B cell (primary cell): Measurements from ENCODE around the gene KRTAP10-8. TPM values are rescaled to one million over a fixed set of nuclear protein-coding genes. Genes with fewer than 3 reads are reported as not detected.

Experiments
- ATAC-seq: fragments of 200-7000 bp; cut with Tn5 transposase; one replicate; pipeline ENCODE4 v1.10.0; 2021; ENCODE audit warnings: low read depth, mild to moderate bottlenecking, moderate number of reproducible peaks, moderate library complexity
- CTCF ChIA-PET: fragments of 350-600 bp; sonication (Branson Sonifier 250); formaldehyde crosslinking; loops from one replicate; lab custom pipeline; 2021; ENCODE audit warnings: antibody characterized with exemption, inconsistent platforms; lab: Charles Lee
- POLR2A ChIA-PET: fragments of 350-600 bp; sonication (Branson Sonifier 250); formaldehyde crosslinking; loops from one replicate; lab custom pipeline; 2021; ENCODE audit warnings: antibody characterized with exemption; lab: Charles Lee
- DNase-seq: peaks from one replicate; pipeline ENCODE4 v3.0.0; 2013
- H2AFZ ChIP-seq: 2 replicates; pipeline ENCODE4 v1.6.1; 2012; ENCODE audit warnings: mild to moderate bottlenecking, low read depth, low read length; ENCODE audit not compliant: insufficient read depth, poor library complexity, severe bottlenecking
- H3K27ac ChIP-seq, 2 donors: 1 replicate in 1 of 2; 2 replicates in 1 of 2; pipeline ENCODE4 v1.5.1; 2012 to 2013; ENCODE audit warnings: low read length in 2 of 2, mild to moderate bottlenecking in 2 of 2, moderate library complexity in 1 of 2
- H3K27me3 ChIP-seq, 4 experiments: fragments of 200-600 bp in 1 of 4; sonication (generic) in 1 of 4; replicated peaks in 1 of 4; 1 replicate in 2 of 4; 2 replicates in 2 of 4; pipeline versions ENCODE4 v1.6.1 to v1.7.0; 2013 to 2016; ENCODE audit warnings: low read length in 3 of 4, mild to moderate bottlenecking in 2 of 4, mixed read lengths in 1 of 4, moderate library complexity in 1 of 4; ENCODE audit not compliant: insufficient read depth in 4 of 4, control insufficient read depth in 3 of 4; ENCODE audit errors: control extremely low read depth in 1 of 4
- H3K36me3 ChIP-seq, 2 experiments: replicated peaks in 1 of 2; 1 replicate in 1 of 2; 2 replicates in 1 of 2; pipeline versions ENCODE4 v1.6.1 to v1.7.1; 2013; ENCODE audit warnings: low read length in 1 of 2; ENCODE audit not compliant: insufficient read depth in 2 of 2, control insufficient read depth in 1 of 2; ENCODE audit errors: control extremely low read depth in 1 of 2, extremely low read depth in 1 of 2
- H3K4me1 ChIP-seq, 2 donors: fragments of 200-600 bp in 1 of 2; sonication (generic) in 1 of 2; 1 replicate in 1 of 2; 2 replicates in 1 of 2; pipeline versions ENCODE4 v1.5.1 to v1.6.1; 2013 to 2017; ENCODE audit warnings: low read length in 2 of 2; ENCODE audit not compliant: control insufficient read depth in 2 of 2, insufficient read depth in 2 of 2
- H3K4me2 ChIP-seq: replicated peaks from 2 replicates; pipeline ENCODE3; 2012; ENCODE audit warnings: mild to moderate bottlenecking, low read depth, low read length; ENCODE audit not compliant: poor library complexity, severe bottlenecking
- H3K4me3 ChIP-seq, 5 experiments: fragments of 200-600 bp in 1 of 5; sonication (generic) in 1 of 5; 1 replicate in 3 of 5; 2 replicates in 2 of 5; pipeline versions ENCODE4 v1.5.1 to v1.7.0; 2011 to 2016; ENCODE audit warnings: low read length in 4 of 5, mild to moderate bottlenecking in 4 of 5, low read depth in 2 of 5, control low read depth in 1 of 5, moderate library complexity in 1 of 5; ENCODE audit not compliant: insufficient read depth in 1 of 5; ENCODE audit errors: control extremely low read depth in 1 of 5, extremely low read depth in 1 of 5
- H3K79me2 ChIP-seq: fragments of 200-600 bp; sonication (generic); one replicate; pipeline ENCODE4 v1.6.0; 2016; ENCODE audit warnings: low read length; ENCODE audit not compliant: control insufficient read depth, insufficient read depth
- H3K9ac ChIP-seq: fragments of 200-600 bp; sonication (generic); 2 replicates; pipeline ENCODE4 v1.6.1; 2017; ENCODE audit warnings: mild to moderate bottlenecking, low read length, moderate library complexity
- H3K9me3 ChIP-seq, 3 donors: one replicate each; pipeline versions ENCODE4 v1.6.1 to v1.7.1; 2013; ENCODE audit warnings: low read length in 2 of 3; ENCODE audit not compliant: control insufficient read depth in 2 of 3, insufficient read depth in 1 of 3; ENCODE audit errors: control extremely low read depth in 1 of 3
- H4K20me1 ChIP-seq: 2 replicates; pipeline ENCODE4 v1.6.0; 2012; ENCODE audit warnings: mild to moderate bottlenecking, low read length; ENCODE audit not compliant: insufficient read depth, control insufficient read depth, poor library complexity, severe bottlenecking
- H3K27ac Mint-ChIP-seq: one replicate; pipeline ENCODE4 v1.8.0; 2021; ENCODE audit warnings: mixed read lengths
- H3K27me3 Mint-ChIP-seq: one replicate; pipeline ENCODE4 v1.8.0; 2021; ENCODE audit warnings: mixed read lengths
- H3K4me1 Mint-ChIP-seq: one replicate; pipeline ENCODE4 v1.8.0; 2021; ENCODE audit warnings: mixed read lengths
- H3K4me3 Mint-ChIP-seq: one replicate; pipeline ENCODE4 v1.8.0; 2021; ENCODE audit warnings: mixed read lengths
- H3K9me3 Mint-ChIP-seq: one replicate; pipeline ENCODE4 v1.8.0; 2022; ENCODE audit warnings: mixed read lengths; ENCODE audit not compliant: insufficient read depth
- EZH2 ChIP-seq: IDR thresholded peaks from 2 replicates; pipeline ENCODE4 v1.6.1; 2012; ENCODE audit warnings: borderline replicate concordance, low read depth, mild to moderate bottlenecking, moderate library complexity, low read length; ENCODE audit not compliant: insufficient read depth, poor library complexity, severe bottlenecking
- WGBS: methylation state at CpG from one replicate; pipeline ENCODE4 v1.1.5; 2013; ENCODE audit warnings: missing lambda C conversion rate; ENCODE audit not compliant: insufficient coverage; 5-methylcytosine and 5-hydroxymethylcytosine counted together
- intact Hi-C: fragments of 100-400 bp; cut with micrococcal nuclease; formaldehyde crosslinking; loops from one replicate; pipeline ENCODE4 v1.10.0; 2022
- polyA plus RNA-seq: library from polyadenylated mRNA; depleted of rRNA; stranded (reverse); fragments of >200 nt; gene quantifications from 2 replicates; pipeline ENCODE4 v1.2.3, GENCODE V29; 2012
- total RNA-seq, 2 donors: library from RNA; stranded (reverse); fragments of 120-200 nt in 1 of 2; gene quantifications; 1 replicate in 1 of 2; 2 replicates in 1 of 2; pipeline versions ENCODE4 v1.2.3 to v1.2.4, GENCODE V29; 2013 to 2022
- TF ChIP-seq, protein P1 (sequence below): fragments of 200-600 bp; IDR thresholded peaks from one replicate; pipeline ENCODE4 v1.8.0; 2022; ENCODE audit warnings: antibody characterized with exemption, mild to moderate bottlenecking

KRTAP10-8 gene
- total and polyA plus RNA-seq, 2 donors (not counting 1 experiment from before 2014, with no cell fraction given) = not detected

DNA sequence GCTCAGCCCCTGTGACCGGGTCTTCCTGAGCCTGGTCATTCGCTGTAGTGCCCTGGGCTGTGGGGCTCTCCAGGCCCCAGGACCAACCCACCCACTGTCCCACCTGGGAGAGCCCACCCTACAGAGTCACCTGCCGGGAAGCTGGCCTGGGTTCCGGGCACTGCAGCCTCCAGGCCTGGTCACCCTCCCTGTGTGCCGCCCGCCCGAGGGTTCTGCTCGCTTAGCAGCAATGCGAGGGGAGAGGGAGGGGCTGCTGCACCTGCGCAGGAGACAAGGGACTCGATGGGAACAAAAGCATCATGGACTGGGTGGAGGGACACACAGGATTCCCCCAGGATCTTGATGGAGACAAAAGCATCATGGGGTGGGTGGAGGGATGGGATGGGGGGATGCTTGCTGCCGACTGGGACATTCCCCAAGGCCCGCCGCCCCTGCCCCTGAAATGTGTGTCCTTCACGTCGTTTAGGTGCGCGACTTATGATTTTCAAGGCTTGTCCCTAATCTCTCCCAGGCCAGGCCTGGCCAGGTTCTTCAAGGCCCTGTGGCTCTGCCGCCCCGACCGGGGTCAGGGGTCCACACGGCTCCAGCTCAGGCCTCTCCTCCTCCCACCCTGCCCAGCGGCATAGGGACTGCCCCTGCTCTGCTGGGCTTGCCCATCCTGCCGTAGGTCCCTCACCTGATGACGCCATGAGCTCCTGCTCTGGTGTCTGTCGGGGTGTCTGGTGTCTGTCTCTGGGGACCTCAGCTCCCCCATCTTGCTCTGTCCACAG lies 1.7 kb downstream of the KRTAP10-8 start:
- peaks cover 0 to 3% (median 1%) of the 10 kb centered on the region in 4 experiments for H3K27me3 ChIP-seq
- no peak overlapping the region for H2AFZ ChIP-seq
- no peak overlapping the region for H3K4me3 Mint-ChIP-seq
- DNase-seq (no peak), ATAC-seq (no peak)
- H3K4me3 ChIP-seq = no peak overlapping the region
- TF ChIP-seq, protein P1, sequence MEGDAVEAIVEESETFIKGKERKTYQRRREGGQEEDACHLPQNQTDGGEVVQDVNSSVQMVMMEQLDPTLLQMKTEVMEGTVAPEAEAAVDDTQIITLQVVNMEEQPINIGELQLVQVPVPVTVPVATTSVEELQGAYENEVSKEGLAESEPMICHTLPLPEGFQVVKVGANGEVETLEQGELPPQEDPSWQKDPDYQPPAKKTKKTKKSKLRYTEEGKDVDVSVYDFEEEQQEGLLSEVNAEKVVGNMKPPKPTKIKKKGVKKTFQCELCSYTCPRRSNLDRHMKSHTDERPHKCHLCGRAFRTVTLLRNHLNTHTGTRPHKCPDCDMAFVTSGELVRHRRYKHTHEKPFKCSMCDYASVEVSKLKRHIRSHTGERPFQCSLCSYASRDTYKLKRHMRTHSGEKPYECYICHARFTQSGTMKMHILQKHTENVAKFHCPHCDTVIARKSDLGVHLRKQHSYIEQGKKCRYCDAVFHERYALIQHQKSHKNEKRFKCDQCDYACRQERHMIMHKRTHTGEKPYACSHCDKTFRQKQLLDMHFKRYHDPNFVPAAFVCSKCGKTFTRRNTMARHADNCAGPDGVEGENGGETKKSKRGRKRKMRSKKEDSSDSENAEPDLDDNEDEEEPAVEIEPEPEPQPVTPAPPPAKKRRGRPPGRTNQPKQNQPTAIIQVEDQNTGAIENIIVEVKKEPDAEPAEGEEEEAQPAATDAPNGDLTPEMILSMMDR = no peak
- TF ChIP-seq EZH2 = no peak
- no peaks in the 10 kb centered on the region for H3K36me3 ChIP-seq
- intact Hi-C loops = no loop called here
- ChIA-PET POLR2A (no interaction called here), CTCF (no interaction called here)
- no peak overlapping the region for H3K9ac ChIP-seq
- no peak overlapping the region for H3K27ac ChIP-seq
- H3K27me3 Mint-ChIP-seq = peaks cover 4% of the 10 kb centered on the region
- no peak overlapping the region for H3K4me2 ChIP-seq
- H3K9me3 Mint-ChIP-seq = peaks cover 15% of the 10 kb centered on the region
- peaks cover 4% of the 10 kb centered on the region in 2 donors for H3K4me1 ChIP-seq
- H4K20me1 ChIP-seq = no peaks in the 10 kb centered on the region
- no peaks in the 10 kb centered on the region for H3K79me2 ChIP-seq
- WGBS = 94% methylated on average over 26 of the region's 26 CpGs
- peaks cover 5% of the 10 kb centered on the region for H3K4me1 Mint-ChIP-seq
- H3K9me3 ChIP-seq = peaks cover 4 to 42% (median 25%) of the 10 kb centered on the region in 3 donors
- no peak overlapping the region for H3K27ac Mint-ChIP-seq

- Histone ChIP-seq H4K20me1 (no peaks in the 10 kb centered on the region), H3K4me1 (peaks cover 10 to 11% of the 10 kb centered on the region in 2 donors), H3K36me3 (no peaks in the 10 kb centered on the region), H3K4me2 (no peak overlapping the region), H3K9ac (no peak overlapping the region), H3K27me3 (peaks cover 0 to 3% (median 1%) of the 10 kb centered on the region in 4 experiments), H3K27ac (no peak overlapping the region), H3K79me2 (no peaks in the 10 kb centered on the region), H3K9me3 (peaks cover 2 to 45% (median 22%) of the 10 kb centered on the region in 3 donors), H2AFZ (no peak overlapping the region), H3K4me3 (no peak overlapping the region)
- ATAC-seq (no peak), DNase-seq (no peak)
- ChIA-PET POLR2A (no interaction called here), CTCF (no interaction called here)
- no peak overlapping the region for H3K4me3 Mint-ChIP-seq
- TF ChIP-seq, protein P1 = no peak
- TF ChIP-seq EZH2 = no peak
- 79% methylated on average over 14 of the region's 20 CpGs for WGBS
- peaks cover 13% of the 10 kb centered on the region for H3K9me3 Mint-ChIP-seq
- no peak overlapping the region for H3K27ac Mint-ChIP-seq
- peaks cover 12% of the 10 kb centered on the region for H3K4me1 Mint-ChIP-seq
- intact Hi-C loops = no loop called here
- peaks cover 4% of the 10 kb centered on the region for H3K27me3 Mint-ChIP-seq
Measured at GRCh38 chr21:44614161-44614631, 2.3 kb downstream of the KRTAP10-8 start.
